GM23338 (cell line): ENCODE results near the gene FGF16. TPM values are rescaled to one million over a fixed set of nuclear protein-coding genes. Genes with fewer than 3 reads are reported as not detected.

Experiments used
- ATAC-seq: fragments of 200-7000 bp; cut with Tn5 transposase; 3 replicates; pipeline ENCODE4 v1.9.1; 2020
- DNase-seq: peaks from one replicate; pipeline ENCODE4 v3.0.0-alpha.2; 2015; ENCODE audit warnings: low spot score
- H2AFZ ChIP-seq: fragments of 200-600 bp; sonication (generic); 2 replicates; pipeline ENCODE4 v1.8.0; 2016; ENCODE audit warnings: antibody characterized with exemption, mild to moderate bottlenecking, moderate library complexity
- H3F3A ChIP-seq: fragments of 200-600 bp; sonication (generic); replicated peaks from 2 replicates; pipeline ENCODE4 v1.8.0; 2017; ENCODE audit warnings: antibody characterized with exemption, mixed run types, low read depth
- H3K27ac ChIP-seq: fragments of 200-600 bp; sonication (generic); 2 replicates; pipeline ENCODE4 v1.6.1; 2016; ENCODE audit warnings: low read depth
- H3K27me3 ChIP-seq: fragments of 200-600 bp; sonication (generic); 2 replicates; pipeline ENCODE4 v1.8.0; 2016; ENCODE audit warnings: mild to moderate bottlenecking, mixed run types, moderate library complexity; ENCODE audit not compliant: insufficient read depth
- H3K36me3 ChIP-seq: fragments of 200-600 bp; sonication (generic); 2 replicates; pipeline ENCODE4 v1.8.0; 2016; ENCODE audit warnings: mild to moderate bottlenecking; ENCODE audit not compliant: insufficient read depth
- H3K4me1 ChIP-seq: fragments of 200-600 bp; sonication (generic); 2 replicates; pipeline ENCODE4 v1.8.0; 2016; ENCODE audit warnings: mild to moderate bottlenecking, moderate library complexity; ENCODE audit not compliant: insufficient read depth
- H3K4me2 ChIP-seq: fragments of 200-600 bp; sonication (generic); 2 replicates; pipeline ENCODE4 v1.7.1; 2017; ENCODE audit warnings: mixed run types
- H3K4me3 ChIP-seq: fragments of 200-600 bp; sonication (generic); 2 replicates; pipeline ENCODE4 v1.6.1; 2016; ENCODE audit warnings: mixed run types
- H3K79me2 ChIP-seq: fragments of 200-600 bp; sonication (generic); replicated peaks from 2 replicates; pipeline ENCODE4 v1.8.0; 2017; ENCODE audit warnings: mild to moderate bottlenecking; ENCODE audit not compliant: insufficient read depth
- H3K9me2 ChIP-seq: fragments of 200-600 bp; sonication (generic); 2 replicates; pipeline ENCODE4 v1.8.0; 2017; ENCODE audit not compliant: insufficient read depth
- H4K20me1 ChIP-seq: fragments of 200-600 bp; sonication (generic); replicated peaks from 2 replicates; pipeline ENCODE4 v1.8.0; 2017; ENCODE audit warnings: mild to moderate bottlenecking; ENCODE audit not compliant: insufficient read depth
- H3K27ac Mint-ChIP-seq: 2 replicates; pipeline ENCODE4 v1.8.0; 2020; ENCODE audit warnings: inconsistent platforms, mild to moderate bottlenecking, moderate library complexity, mixed read lengths
- H3K27me3 Mint-ChIP-seq: 3 replicates; pipeline ENCODE4 v1.8.0; 2022; ENCODE audit warnings: low read depth, mild to moderate bottlenecking, moderate library complexity, mixed read lengths, inconsistent platforms; ENCODE audit not compliant: insufficient read depth, poor library complexity
- H3K36me3 Mint-ChIP-seq: 3 replicates; pipeline ENCODE4 v1.8.0; 2021; ENCODE audit warnings: low read depth, mild to moderate bottlenecking, inconsistent platforms, moderate library complexity, mixed read lengths
- H3K4me1 Mint-ChIP-seq: 3 replicates; pipeline ENCODE4 v1.8.0; 2020; ENCODE audit warnings: mild to moderate bottlenecking, inconsistent platforms, mixed read lengths
- H3K4me3 Mint-ChIP-seq: 3 replicates; pipeline ENCODE4 v1.8.0; 2021; ENCODE audit warnings: moderate library complexity, mild to moderate bottlenecking, inconsistent platforms, mixed read lengths
- H3K9me3 Mint-ChIP-seq: 3 replicates; pipeline ENCODE4 v1.8.0; 2020; ENCODE audit warnings: moderate library complexity, mild to moderate bottlenecking, inconsistent platforms, mixed read lengths
- CTCF ChIP-seq, 2 experiments: fragments of 200-600 bp in 1 of 2; sonication (generic) in 1 of 2; conservative IDR thresholded peaks; 2 replicates each; pipeline versions ENCODE4 v1.5.1 to v1.6.1; 2016 to 2017; ENCODE audit warnings: antibody characterized with exemption in 2 of 2, low read depth in 2 of 2, mild to moderate bottlenecking in 2 of 2, moderate library complexity in 1 of 2
- EZH2 ChIP-seq: fragments of 200-600 bp; sonication (generic); IDR thresholded peaks from one replicate; pipeline ENCODE4 v1.8.0; 2017; ENCODE audit warnings: antibody characterized with exemption, mild to moderate bottlenecking, low read depth; ENCODE audit not compliant: unreplicated experiment
- ZNF331 ChIP-seq: fragments of 250-450 bp; sonication (Bioruptor Pico); IDR thresholded peaks from 2 replicates; pipeline ENCODE4 v1.5.0; 2020; ENCODE audit warnings: low read depth, mild to moderate bottlenecking, moderate library complexity
- ZNF462 ChIP-seq: fragments of 250-450 bp; sonication (Bioruptor Pico); IDR thresholded peaks from 2 replicates; pipeline ENCODE4 v1.5.0; 2020; ENCODE audit warnings: mild to moderate bottlenecking, moderate library complexity
- polyA plus RNA-seq: library from polyadenylated mRNA; unstranded; fragments of >200 nt; fragmentation: Nextera tagmentation; extraction: Ambion mirVana; gene quantifications from 2 replicates; pipeline ENCODE4 v1.2.1, GENCODE V29; 2016
- total RNA-seq: library from RNA; depleted of rRNA; stranded (reverse); fragments of >200 nt; shearing (Covaris generic); gene quantifications from 2 replicates; pipeline ENCODE4 v1.2.3, GENCODE V29; 2014

The FGF16 gene
- total and polyA plus RNA-seq, 2 experiments from 2014 or later: 1.6 to 2.3 TPM

GRCh38 chrX:77412631-77413030 lies 34.6 kb upstream of the FGF16 start (continued):
- TF ChIP-seq ZNF331 (CRISPR knock-in tag): no peak
- no peak for TF ChIP-seq EZH2

GRCh38 chrX:77415161-77415560 lies 32.0 kb upstream of the FGF16 start:
- no peaks in the 10 kb centered on the region for H4K20me1 ChIP-seq
- DNase-seq (peak; percentile 24), ATAC-seq (peak; percentile 62)
- Mint-ChIP-seq H3K36me3 (no peaks in the 10 kb centered on the region), H3K9me3 (no peaks in the 10 kb centered on the region), H3K4me1 (no peaks in the 10 kb centered on the region), H3K27me3 (peaks cover 2% of the 10 kb centered on the region), H3K4me3 (no peak overlapping the region), H3K27ac (no peak overlapping the region)
- H3K4me2 ChIP-seq: no peak overlapping the region
- H3F3A ChIP-seq: no peaks in the 10 kb centered on the region
- no peaks in the 10 kb centered on the region for H3K36me3 ChIP-seq
- H2AFZ ChIP-seq: no peak overlapping the region
- H3K79me2 ChIP-seq: no peaks in the 10 kb centered on the region
- H3K9me2 ChIP-seq: no peaks in the 10 kb centered on the region
- H3K4me3 ChIP-seq: no peak overlapping the region
- no peaks in the 10 kb centered on the region for H3K4me1 ChIP-seq
- H3K27me3 ChIP-seq: no peaks in the 10 kb centered on the region
- no peak overlapping the region for H3K27ac ChIP-seq
- peak; percentile 47 to 63 for TF ChIP-seq CTCF (conservative IDR thresholded peaks at IDR 0.05; ENCODE audit: low read depth in 2 of 2)
- no peak for TF ChIP-seq ZNF462 (CRISPR knock-in tag)
